ENCODE results near the gene IGFBP6. TPM values are rescaled to one million over a fixed set of nuclear protein-coding genes. Genes with fewer than 3 reads are reported as not detected.

The IGFBP6 gene, protein sequence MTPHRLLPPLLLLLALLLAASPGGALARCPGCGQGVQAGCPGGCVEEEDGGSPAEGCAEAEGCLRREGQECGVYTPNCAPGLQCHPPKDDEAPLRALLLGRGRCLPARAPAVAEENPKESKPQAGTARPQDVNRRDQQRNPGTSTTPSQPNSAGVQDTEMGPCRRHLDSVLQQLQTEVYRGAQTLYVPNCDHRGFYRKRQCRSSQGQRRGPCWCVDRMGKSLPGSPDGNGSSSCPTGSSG
- 162 and 1,029 TPM in 2 replicates for total RNA-seq

DNA sequence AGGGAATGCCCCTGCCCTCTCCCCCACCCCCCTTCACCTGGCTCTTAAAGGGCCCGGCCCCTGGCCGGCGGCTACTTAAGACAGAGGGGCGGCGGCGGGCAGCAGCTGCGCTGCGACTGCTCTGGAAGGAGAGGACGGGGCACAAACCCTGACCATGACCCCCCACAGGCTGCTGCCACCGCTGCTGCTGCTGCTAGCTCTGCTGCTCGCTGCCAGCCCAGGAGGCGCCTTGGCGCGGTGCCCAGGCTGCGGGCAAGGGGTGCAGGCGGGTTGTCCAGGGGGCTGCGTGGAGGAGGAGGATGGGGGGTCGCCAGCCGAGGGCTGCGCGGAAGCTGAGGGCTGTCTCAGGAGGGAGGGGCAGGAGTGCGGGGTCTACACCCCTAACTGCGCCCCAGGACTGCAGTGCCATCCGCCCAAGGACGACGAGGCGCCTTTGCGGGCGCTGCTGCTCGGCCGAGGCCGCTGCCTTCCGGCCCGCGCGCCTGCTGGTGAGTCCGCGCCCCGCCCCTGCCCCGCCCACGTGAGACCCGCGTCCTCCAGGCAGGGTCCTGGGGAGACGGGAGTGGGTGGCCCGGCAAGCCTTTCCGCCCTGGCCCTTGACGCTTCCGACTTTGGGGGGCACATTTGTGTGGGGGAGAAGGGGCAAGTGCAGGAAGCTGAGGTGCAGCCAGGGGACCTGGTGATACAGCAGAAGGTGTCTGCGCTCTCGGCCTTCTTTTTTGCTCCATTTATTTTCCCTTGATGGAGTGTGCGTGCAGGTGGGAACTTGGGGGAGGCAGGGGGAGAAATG, at the start of gene IGFBP6:
Gene IGFBP6, plus strand, starts transcription at position 104 of the 790 bp plus-strand sequence. Its CDS starts 51 bp downstream, at position 155.

DNA sequence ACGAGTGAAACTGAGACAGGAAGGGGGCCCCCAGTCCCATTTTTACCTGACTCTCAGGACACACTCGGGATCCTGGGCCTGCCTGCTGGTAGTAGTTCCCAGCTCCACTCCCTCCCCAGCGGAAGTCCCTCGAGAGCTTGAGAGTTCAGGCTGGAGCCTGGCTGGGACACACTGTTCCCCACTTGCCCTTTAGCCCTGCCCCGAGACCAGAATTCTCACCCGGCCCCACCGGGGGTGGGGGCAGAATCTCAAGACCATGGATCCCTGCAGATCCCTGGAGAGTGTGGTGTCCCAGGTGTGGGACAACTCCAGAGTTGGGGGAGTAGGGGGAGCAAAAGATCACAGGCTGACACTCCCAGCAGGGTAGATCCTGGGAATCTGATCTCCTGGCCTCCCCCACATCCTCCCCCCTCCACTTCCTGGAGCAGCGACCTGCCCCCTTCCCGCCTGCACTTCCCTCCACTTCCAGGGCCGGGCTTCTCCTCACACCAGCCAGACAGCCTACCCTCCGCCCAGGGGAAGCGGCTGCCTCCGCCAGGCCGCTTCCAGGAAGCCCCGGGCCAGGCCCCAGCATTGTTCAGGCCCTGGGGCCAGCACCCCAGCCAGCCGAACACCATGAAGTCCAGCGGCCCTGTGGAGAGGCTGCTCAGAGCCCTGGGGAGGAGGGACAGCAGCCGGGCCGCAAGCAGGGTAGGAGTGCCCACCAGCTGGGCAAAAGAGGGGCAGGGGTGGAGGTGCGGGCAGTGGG, 47.7 kb upstream of the IGFBP6 start, which contains the start of gene TNS2:
Gene TNS2, plus strand, starts transcription at position 495 of the 748 bp plus-strand sequence. Its CDS starts 121 bp downstream, at position 616.

DNA sequence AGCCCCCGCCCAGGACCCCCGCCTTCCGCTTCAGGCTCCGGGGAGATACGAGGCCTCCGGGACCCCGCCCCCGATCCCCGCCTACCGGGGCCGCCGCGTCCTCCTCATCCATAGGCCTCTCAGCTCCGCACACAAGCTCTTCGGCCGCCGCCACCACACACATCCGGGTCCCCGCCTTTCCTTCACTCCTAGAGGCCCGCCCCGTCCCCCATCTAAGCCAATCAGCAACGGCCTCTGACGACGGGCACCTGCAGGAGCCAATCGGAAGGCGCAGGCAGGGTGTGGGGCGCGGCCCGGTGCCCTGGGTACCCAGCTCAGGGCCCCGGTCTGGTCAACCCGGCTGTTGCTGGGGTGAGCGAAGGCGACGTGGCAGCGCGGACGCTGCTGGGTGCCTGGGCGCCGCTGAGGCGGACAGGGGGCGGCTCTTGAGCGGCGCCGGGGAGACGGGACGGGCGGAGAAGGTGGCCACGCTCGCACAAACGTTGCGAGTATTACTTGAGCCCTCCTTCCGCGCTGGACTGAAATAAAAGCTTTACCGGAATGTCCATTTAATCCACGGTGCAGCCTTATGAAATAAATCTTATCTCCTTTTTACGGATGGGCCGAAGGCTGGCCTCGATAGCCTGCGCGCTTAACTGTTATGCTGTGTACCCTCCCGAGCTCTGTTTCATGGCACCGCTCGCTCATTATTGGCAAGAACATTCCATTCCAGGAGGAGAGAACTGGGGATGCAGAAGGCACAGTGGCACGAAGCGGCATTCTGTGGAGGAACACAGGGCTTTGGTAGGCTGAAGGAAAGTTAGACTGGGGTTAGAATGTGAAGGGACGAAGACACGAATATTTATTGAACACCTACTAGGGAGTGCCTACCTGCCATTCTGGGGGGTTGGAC, 18.0 kb upstream of the IGFBP6 start, which contains the start of gene SPRYD3:
Gene SPRYD3, minus strand, starts transcription at position 165 of the 892 bp plus-strand sequence. Its CDS starts 57 bp downstream, at position 108.

GRCh38 chr12:53102883-53103807, 5.7 kb downstream of the IGFBP6 start, which contains the start of gene SOAT2:
SOAT2 (plus strand) TSS chr12:53103486; CDS start chr12:53103578, 92 bp downstream.

Other genes with a start within 250 kb of the IGFBP6 start
- not detected in 2 replicates for gene KRT78, start 248.7 kb upstream of the IGFBP6 start, total RNA-seq
- gene KRT8, start 192.6 kb upstream of the IGFBP6 start, total RNA-seq = 32.7 and 229 TPM in 2 replicates
- gene KRT18, start 148.5 kb upstream of the IGFBP6 start, total RNA-seq = 40.2 and 303 TPM in 2 replicates
- gene EIF4B, start 91.2 kb upstream of the IGFBP6 start, total RNA-seq = 476 and 883 TPM in 2 replicates
- gene TNS2, start 47.6 kb upstream of the IGFBP6 start, total RNA-seq = 44.6 and 127 TPM in 2 replicates
- 9.3 and 25.7 TPM in 2 replicates for gene SPRYD3, start 18.3 kb upstream of the IGFBP6 start, total RNA-seq
- gene SOAT2, start 5.8 kb downstream of the IGFBP6 start, total RNA-seq = 0.48 TPM in 1 of 2 replicates, not detected in the other
- gene ZNF740, start 83.1 kb downstream of the IGFBP6 start, total RNA-seq = 7.4 and 9.4 TPM in 2 replicates
- 1.2 and 7.5 TPM in 2 replicates for gene CSAD, start 83.3 kb downstream of the IGFBP6 start, total RNA-seq
- gene ITGB7, start 109.6 kb downstream of the IGFBP6 start, total RNA-seq = not detected in 2 replicates
- 27.5 and 37.2 TPM in 2 replicates for gene RARG, start 134.5 kb downstream of the IGFBP6 start, total RNA-seq
- 3.0 and 7.4 TPM in 2 replicates for gene ESPL1, start 170.6 kb downstream of the IGFBP6 start, total RNA-seq
- gene PFDN5, start 197.9 kb downstream of the IGFBP6 start, total RNA-seq = 447 and 505 TPM in 2 replicates
- gene MYG1, start 202.0 kb downstream of the IGFBP6 start, total RNA-seq = 69.1 and 89.9 TPM in 2 replicates
- gene AAAS, start 223.9 kb downstream of the IGFBP6 start, total RNA-seq = 54.5 and 63.0 TPM in 2 replicates
- under 0.01 TPM in 1 of 2 replicates, not detected in the other for gene SP7, start 238.7 kb downstream of the IGFBP6 start, total RNA-seq

Data from epithelial cell of alveolus of lung (primary cell).